Right ventricle myocardium superior (tissue), 1 donor: ENCODE data around the gene TMEM184B. TPM values are rescaled to one million over a fixed set of nuclear protein-coding genes. Genes with fewer than 3 reads are reported as not detected.

Experiments used
- ATAC-seq: fragments of 200-7000 bp; cut with Tn5 transposase; one replicate; pipeline ENCODE4 v1.9.1; 2020; ENCODE audit warnings: mild to moderate bottlenecking; ENCODE audit not compliant: poor library complexity
- DNase-seq: peaks from one replicate; pipeline ENCODE4 v3.0.0-alpha.2; 2020
- intact Hi-C: fragments of 100-400 bp; cut with DNase I; formaldehyde crosslinking; loops from one replicate; pipeline ENCODE4 v1.11.2; 2022
- total RNA-seq: library from RNA; stranded (reverse); fragmentation: NEBNext Ultra II Directional; extraction: Animal tissue kit (Norgen Biotek cat#: 25700); gene quantifications from one replicate; pipeline ENCODE4 v1.2.1, GENCODE V29; 2021
- donor health status: DM: no; HTN: yes; CAD: no; lungs with severe emphysema.

Gene TMEM184B
- total RNA-seq, 1 donor from 2014 or later = 42.2 TPM

- ATAC-seq = peak; percentile 27
- intact Hi-C loops = no loop called here
- no peak for DNase-seq
Measured at GRCh38 chr22:38309614-38310517, 37.1 kb upstream of the TMEM184B start.

- DNase-seq = no peak
- intact Hi-C loops = no loop called here
- no peak for ATAC-seq
Measured at GRCh38 chr22:38308791-38309498, 36.1 kb upstream of the TMEM184B start.

- intact Hi-C loops = no loop called here
- ATAC-seq = peak; percentile 41
- no peak for DNase-seq
Measured at GRCh38 chr22:38305471-38306448, 33.0 kb upstream of the TMEM184B start.

GRCh38 chr22:38304526-38304925, 31.7 kb upstream of the TMEM184B start:
- intact Hi-C loops = no loop called here
- peak; percentile 31 for ATAC-seq
- peak; percentile 67 for DNase-seq

GRCh38 chr22:38303974-38304373, 31.2 kb upstream of the TMEM184B start:
- intact Hi-C loops = no loop called here
- DNase-seq = no peak

GRCh38 chr22:38302906-38303305, 30.1 kb upstream of the TMEM184B start:
- ATAC-seq = no peak
- DNase-seq = no peak
- intact Hi-C loops = no loop called here

More at GRCh38 chr22:38303974-38304373, 31.2 kb upstream of the TMEM184B start:
- no peak for ATAC-seq

GRCh38 chr22:38300946-38301345, 28.1 kb upstream of the TMEM184B start:
- intact Hi-C loops = no loop called here
- DNase-seq (no peak), ATAC-seq (no peak)

GRCh38 chr22:38300197-38300945, 27.6 kb upstream of the TMEM184B start:
- DNase-seq = no peak
- intact Hi-C loops = no loop called here
- ATAC-seq = peak; percentile 19

- intact Hi-C loops = no loop called here
- ATAC-seq (peak; percentile 72), DNase-seq (no peak)
Measured at GRCh38 chr22:38299770-38300102, 26.9 kb upstream of the TMEM184B start.

- intact Hi-C loops = no loop called here
- ATAC-seq (no peak), DNase-seq (no peak)
Measured at GRCh38 chr22:38298312-38299005, 25.6 kb upstream of the TMEM184B start.

GRCh38 chr22:38296372-38296771, 23.6 kb upstream of the TMEM184B start:
- no peak for ATAC-seq
- no peak for DNase-seq
- intact Hi-C loops = no loop called here

GRCh38 chr22:38295863-38296262, 23.1 kb upstream of the TMEM184B start:
- intact Hi-C loops = no loop called here
- no peak for ATAC-seq
- DNase-seq = no peak

GRCh38 chr22:38295339-38295738, 22.5 kb upstream of the TMEM184B start:
- intact Hi-C loops = no loop called here
- DNase-seq (no peak), ATAC-seq (no peak)

GRCh38 chr22:38294193-38294592, 21.4 kb upstream of the TMEM184B start:
- no peak for DNase-seq
- intact Hi-C loops = no loop called here
- no peak for ATAC-seq

GRCh38 chr22:38292694-38293093, 19.9 kb upstream of the TMEM184B start:
- DNase-seq (no peak), ATAC-seq (peak; percentile 5)
- intact Hi-C loops = no loop called here

GRCh38 chr22:38291201-38291777, 18.5 kb upstream of the TMEM184B start:
- no peak for ATAC-seq
- no peak for DNase-seq
- intact Hi-C loops = no loop called here

GRCh38 chr22:38290347-38290746, 17.5 kb upstream of the TMEM184B start:
- ATAC-seq = no peak
- no peak for DNase-seq
- intact Hi-C loops = no loop called here
